Measurements from ENCODE around the gene RNU6-8. TPM values are rescaled to one million over a fixed set of nuclear protein-coding genes. Genes with fewer than 3 reads are reported as not detected.

The RNU6-8 gene
- total and polyA plus RNA-seq, 10 of the 15 experiments (the other 5 are each of a cell fraction or from before 2014, with no cell fraction given), result not detected

DNA sequence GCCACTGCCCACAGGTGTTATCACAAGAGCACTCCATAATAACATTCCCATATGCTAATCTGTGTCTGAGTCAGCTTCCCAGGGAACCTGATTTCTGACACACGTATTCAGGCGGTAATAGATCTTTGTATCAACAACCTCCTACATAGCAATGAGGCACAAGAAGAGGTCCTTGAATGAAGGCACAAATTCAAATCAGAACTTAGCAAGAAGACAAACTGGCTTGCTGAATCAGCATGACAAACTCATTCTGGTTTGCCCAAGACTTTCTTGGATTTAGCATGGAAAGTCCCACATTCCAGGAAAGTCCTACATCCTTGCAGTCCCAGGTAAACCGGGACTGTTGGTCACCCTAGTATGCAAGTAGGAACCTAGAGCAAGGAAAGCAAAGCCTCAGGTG, 35.2 kb downstream of the RNU6-8 start:
- BruUV-seq (replicated peaks), result no TSS peak

More for the DNA sequence above, 35.2 kb downstream of the RNU6-8 start:
- DNase-seq (ENCODE audit: low read depth, low spot score), result no peak
- H3K4me1 ChIP-seq (ENCODE audit: control insufficient read depth, insufficient read depth, low read length), result no peaks in the 10 kb centered on the region; the same call in 1 of the 2 replicates
- ChIA-PET SMC1A (ENCODE audit: uncharacterized antibody, unreplicated experiment) (no interaction called here), CTCF (interaction anchor here (1.4 kb wide), 1 partner anchor 94 kb away, joined by 3 read pairs; no protein-coding TSS in a partner anchor), POLR2A (interaction anchor here (0.9 kb wide), 1 partner anchor 12 kb away, joined by 3 read pairs; no protein-coding TSS in a partner anchor), RAD21 (ENCODE audit: unreplicated experiment) (interaction anchor here (0.7 kb wide), 1 partner anchor 55 kb away, joined by 3 read pairs; no protein-coding TSS in a partner anchor)
- H3K27ac ChIP-seq (ENCODE audit: control insufficient read depth, insufficient read depth), result no peak overlapping the region
- no peak for ATAC-seq
- no peaks in the 10 kb centered on the region for H3K79me2 ChIP-seq (ENCODE audit: control insufficient read depth, insufficient read depth, low read length)
- H3K27me3 ChIP-seq (replicated peaks in 1 of 2; ENCODE audit: control insufficient read depth in 2 of 2, insufficient read depth in 2 of 2, low read length in 1 of 2), result no peaks in the 10 kb centered on the region
- H2AFZ ChIP-seq (ENCODE audit: control insufficient read depth, low read depth, low read length), result no peak overlapping the region
- in situ Hi-C loops (cut with MboI), result no loop called here
- intact Hi-C loops (cut with micrococcal nuclease; ENCODE audit: unreplicated experiment), result no loop called here
- H3K9ac ChIP-seq (ENCODE audit: control insufficient read depth, insufficient read depth, low read length), result no peak overlapping the region
- H3K4me2 ChIP-seq (ENCODE audit: control insufficient read depth, insufficient read depth), result no peak overlapping the region
- 66% methylated on average over 3 of the region's 3 CpGs for WGBS (ENCODE audit: insufficient coverage, insufficient replicate concordance, low lambda C conversion rate, missing lambda C conversion rate)
- no peaks in the 10 kb centered on the region for H4K20me1 ChIP-seq (ENCODE audit: control insufficient read depth, insufficient read depth)
- no peaks in the 10 kb centered on the region for H3K36me3 ChIP-seq (ENCODE audit: control insufficient read depth in 2 of 2, insufficient read depth in 2 of 2, low read length in 1 of 2)
- FAIRE-seq, result no peak
- TF ChIP-seq HDAC6 (IDR thresholded peaks at IDR 0.05; ENCODE audit: unreplicated experiment) (no peak), RELB (IDR thresholded peaks at IDR 0.05; ENCODE audit: low read depth) (no peak), CEBPB (IDR thresholded peaks at IDR 0.05; ENCODE audit: borderline replicate concordance in 1 of 2, low read depth in 2 of 2, low read length in 2 of 2) (no peak), ESRRA (IDR thresholded peaks at IDR 0.05; ENCODE audit: low read length) (no peak), POLR2AphosphoS2 (IDR thresholded peaks at IDR 0.05; ENCODE audit: low read depth, low read length) (no peak), RB1 (IDR thresholded peaks at IDR 0.05; ENCODE audit: borderline replicate concordance) (no peak), HDGF (IDR thresholded peaks at IDR 0.05) (no peak), EED (IDR thresholded peaks at IDR 0.05; ENCODE audit: low read depth) (no peak), PAX5 (IDR thresholded peaks at IDR 0.05; ENCODE audit: borderline replicate concordance, low read depth, low read length) (no peak), MTA3 (IDR thresholded peaks at IDR 0.05; ENCODE audit: borderline replicate concordance, low read length) (no peak), BACH1 (IDR thresholded peaks at IDR 0.05; ENCODE audit: borderline replicate concordance) (no peak), IKZF1 (conservative IDR thresholded peaks at IDR 0.05) (no peak), MLLT1 (IDR thresholded peaks at IDR 0.05) (no peak), JUND (IDR thresholded peaks at IDR 0.05; ENCODE audit: low read depth, low read length) (no peak)
- TF ChIP-seq, protein P1, sequence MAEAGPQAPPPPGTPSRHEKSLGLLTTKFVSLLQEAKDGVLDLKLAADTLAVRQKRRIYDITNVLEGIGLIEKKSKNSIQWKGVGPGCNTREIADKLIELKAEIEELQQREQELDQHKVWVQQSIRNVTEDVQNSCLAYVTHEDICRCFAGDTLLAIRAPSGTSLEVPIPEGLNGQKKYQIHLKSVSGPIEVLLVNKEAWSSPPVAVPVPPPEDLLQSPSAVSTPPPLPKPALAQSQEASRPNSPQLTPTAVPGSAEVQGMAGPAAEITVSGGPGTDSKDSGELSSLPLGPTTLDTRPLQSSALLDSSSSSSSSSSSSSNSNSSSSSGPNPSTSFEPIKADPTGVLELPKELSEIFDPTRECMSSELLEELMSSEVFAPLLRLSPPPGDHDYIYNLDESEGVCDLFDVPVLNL (IDR thresholded peaks at IDR 0.05; ENCODE audit: low read depth, low read length), result no peak
- TF ChIP-seq, protein P2, sequence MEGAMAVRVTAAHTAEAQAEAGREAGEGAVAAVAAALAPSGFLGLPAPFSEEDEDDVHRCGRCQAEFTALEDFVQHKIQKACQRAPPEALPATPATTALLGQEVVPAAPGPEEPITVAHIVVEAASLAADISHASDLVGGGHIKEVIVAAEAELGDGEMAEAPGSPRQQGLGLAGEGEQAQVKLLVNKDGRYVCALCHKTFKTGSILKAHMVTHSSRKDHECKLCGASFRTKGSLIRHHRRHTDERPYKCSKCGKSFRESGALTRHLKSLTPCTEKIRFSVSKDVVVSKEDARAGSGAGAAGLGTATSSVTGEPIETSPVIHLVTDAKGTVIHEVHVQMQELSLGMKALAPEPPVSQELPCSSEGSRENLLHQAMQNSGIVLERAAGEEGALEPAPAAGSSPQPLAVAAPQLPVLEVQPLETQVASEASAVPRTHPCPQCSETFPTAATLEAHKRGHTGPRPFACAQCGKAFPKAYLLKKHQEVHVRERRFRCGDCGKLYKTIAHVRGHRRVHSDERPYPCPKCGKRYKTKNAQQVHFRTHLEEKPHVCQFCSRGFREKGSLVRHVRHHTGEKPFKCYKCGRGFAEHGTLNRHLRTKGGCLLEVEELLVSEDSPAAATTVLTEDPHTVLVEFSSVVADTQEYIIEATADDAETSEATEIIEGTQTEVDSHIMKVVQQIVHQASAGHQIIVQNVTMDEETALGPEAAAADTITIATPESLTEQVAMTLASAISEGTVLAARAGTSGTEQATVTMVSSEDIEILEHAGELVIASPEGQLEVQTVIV (IDR thresholded peaks at IDR 0.05; ENCODE audit: borderline replicate concordance, partially characterized antibody), result no peak
- no peaks in the 10 kb centered on the region for H3K9me3 ChIP-seq (replicated peaks; ENCODE audit: control insufficient read depth, insufficient read depth, low read length)
- no peak overlapping the region for H3K4me3 ChIP-seq

Data from GM12878 (cell line).